ENCODE measurements around the gene POLD4.

The POLD4 gene

DNA sequence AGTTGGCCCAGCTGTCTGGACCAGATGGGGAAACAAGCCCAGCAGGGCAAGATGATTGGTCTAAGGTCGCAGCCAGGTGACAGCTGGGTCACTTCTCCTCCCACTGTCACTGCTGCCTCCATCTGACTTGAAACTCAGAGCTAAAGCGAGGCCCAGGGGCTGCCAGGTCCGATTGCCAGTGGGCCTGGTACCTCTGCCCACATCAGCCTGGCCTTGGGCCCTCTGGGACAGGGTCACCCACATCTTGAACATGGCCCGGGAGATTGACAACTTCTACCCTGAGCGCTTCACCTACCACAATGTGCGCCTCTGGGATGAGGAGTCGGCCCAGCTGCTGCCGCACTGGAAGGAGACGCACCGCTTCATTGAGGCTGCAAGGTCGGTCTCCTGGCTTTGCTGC, 44.2 kb downstream of the POLD4 start:
- Histone ChIP-seq H3K79me2 (ENCODE audit: insufficient read depth, low read depth) (no peaks in the 10 kb centered on the region), H3K4me3 (IDR thresholded peaks at IDR 0.05; ENCODE audit: insufficient read depth, low read depth, low read length) (no peak overlapping the region), H3K27me3 (ENCODE audit: insufficient read depth, low read depth) (no peaks in the 10 kb centered on the region), H4K20me1 (ENCODE audit: insufficient read depth) (no peaks in the 10 kb centered on the region), H3K4me1 (ENCODE audit: low read depth, poor library complexity, severe bottlenecking) (no peaks in the 10 kb centered on the region), H3K4me2 (no peak overlapping the region), H3K36me3 (ENCODE audit: insufficient read depth) (no peaks in the 10 kb centered on the region), H3K27ac (no peak overlapping the region), H3K9ac (no peak overlapping the region), H2AFZ (ENCODE audit: low read depth) (no peak overlapping the region)
- TF ChIP-seq, protein P1, sequence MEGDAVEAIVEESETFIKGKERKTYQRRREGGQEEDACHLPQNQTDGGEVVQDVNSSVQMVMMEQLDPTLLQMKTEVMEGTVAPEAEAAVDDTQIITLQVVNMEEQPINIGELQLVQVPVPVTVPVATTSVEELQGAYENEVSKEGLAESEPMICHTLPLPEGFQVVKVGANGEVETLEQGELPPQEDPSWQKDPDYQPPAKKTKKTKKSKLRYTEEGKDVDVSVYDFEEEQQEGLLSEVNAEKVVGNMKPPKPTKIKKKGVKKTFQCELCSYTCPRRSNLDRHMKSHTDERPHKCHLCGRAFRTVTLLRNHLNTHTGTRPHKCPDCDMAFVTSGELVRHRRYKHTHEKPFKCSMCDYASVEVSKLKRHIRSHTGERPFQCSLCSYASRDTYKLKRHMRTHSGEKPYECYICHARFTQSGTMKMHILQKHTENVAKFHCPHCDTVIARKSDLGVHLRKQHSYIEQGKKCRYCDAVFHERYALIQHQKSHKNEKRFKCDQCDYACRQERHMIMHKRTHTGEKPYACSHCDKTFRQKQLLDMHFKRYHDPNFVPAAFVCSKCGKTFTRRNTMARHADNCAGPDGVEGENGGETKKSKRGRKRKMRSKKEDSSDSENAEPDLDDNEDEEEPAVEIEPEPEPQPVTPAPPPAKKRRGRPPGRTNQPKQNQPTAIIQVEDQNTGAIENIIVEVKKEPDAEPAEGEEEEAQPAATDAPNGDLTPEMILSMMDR (conservative IDR thresholded peaks at IDR 0.05; ENCODE audit: low read depth, low read length), result no peak

DNA sequence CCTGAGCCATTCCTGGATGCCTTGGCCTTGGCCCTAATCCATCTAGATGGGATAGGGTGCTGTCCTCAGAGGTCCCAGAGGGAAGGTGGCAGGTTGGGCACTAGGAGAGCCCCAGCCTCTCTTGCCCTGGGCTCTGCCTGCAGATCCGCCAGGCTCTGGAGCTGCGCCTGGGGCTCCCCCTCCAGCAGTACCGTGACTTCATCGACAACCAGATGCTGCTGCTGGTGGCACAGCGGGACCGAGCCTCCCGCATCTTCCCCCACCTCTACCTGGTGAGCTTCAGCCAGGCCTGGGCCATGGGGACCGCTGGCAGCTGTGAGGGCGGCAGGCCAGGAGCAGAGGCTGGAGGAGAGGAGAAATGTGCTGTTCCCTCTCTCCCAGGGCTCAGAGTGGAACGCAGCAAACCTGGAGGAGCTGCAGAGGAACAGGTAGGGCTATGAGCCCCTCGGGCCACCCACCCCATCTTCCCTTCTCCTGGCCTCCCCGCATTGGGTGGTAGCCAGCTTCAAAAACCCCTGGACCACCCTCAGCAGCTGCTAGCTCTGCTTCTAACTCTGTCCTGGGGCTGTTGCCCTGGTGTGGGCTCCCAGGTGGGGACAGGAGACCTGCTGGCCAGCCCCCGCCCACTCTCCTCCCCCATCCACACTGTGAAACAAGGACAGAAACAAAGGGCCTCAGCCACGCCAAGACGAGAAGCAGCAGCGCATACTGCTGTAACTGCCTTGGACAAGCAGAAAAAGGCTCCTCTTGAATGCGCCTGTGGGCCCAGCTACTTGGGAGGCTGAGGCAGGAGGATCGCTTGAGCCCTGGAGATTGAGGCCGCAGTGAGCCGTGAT, 45.1 kb downstream of the POLD4 start:
- H2AFZ ChIP-seq (ENCODE audit: low read depth), result no peak overlapping the region
- no peaks in the 10 kb centered on the region for H3K36me3 ChIP-seq (ENCODE audit: insufficient read depth)
- no peaks in the 10 kb centered on the region for H3K79me2 ChIP-seq (ENCODE audit: insufficient read depth, low read depth)
- no peaks in the 10 kb centered on the region for H3K4me1 ChIP-seq (ENCODE audit: low read depth, poor library complexity, severe bottlenecking)
- TF ChIP-seq, protein P1 (conservative IDR thresholded peaks at IDR 0.05; ENCODE audit: low read depth, low read length), result no peak
- H3K27ac ChIP-seq, result no peak overlapping the region
- no peak overlapping the region for H3K4me2 ChIP-seq
- no peak overlapping the region for H3K4me3 ChIP-seq (IDR thresholded peaks at IDR 0.05; ENCODE audit: insufficient read depth, low read depth, low read length)
- no peaks in the 10 kb centered on the region for H3K27me3 ChIP-seq (ENCODE audit: insufficient read depth, low read depth)
- no peak overlapping the region for H3K9ac ChIP-seq
- H4K20me1 ChIP-seq (ENCODE audit: insufficient read depth), result no peaks in the 10 kb centered on the region

DNA sequence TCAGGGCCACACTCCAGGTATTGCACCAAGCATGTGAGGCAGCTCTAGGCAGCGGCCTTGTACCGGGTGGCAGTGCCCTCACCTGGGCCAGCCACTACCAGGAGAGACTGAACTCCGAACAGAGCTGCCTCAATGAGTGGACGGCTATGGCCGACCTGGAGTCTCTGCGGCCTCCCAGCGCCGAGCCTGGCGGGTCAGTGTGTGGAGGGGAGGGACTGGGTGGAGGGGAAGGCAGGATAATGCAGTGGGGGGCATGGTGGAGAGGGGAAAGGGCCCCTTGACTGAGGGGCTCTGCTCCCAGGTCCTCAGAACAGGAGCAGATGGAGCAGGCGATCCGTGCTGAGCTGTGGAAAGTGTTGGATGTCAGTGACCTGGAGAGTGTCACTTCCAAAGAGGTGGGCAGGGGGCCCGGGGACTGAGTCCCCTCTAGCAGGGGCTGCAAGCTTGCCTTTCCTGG, 45.8 kb downstream of the POLD4 start:
- Histone ChIP-seq H3K4me1 (ENCODE audit: low read depth, poor library complexity, severe bottlenecking) (no peaks in the 10 kb centered on the region), H3K79me2 (ENCODE audit: insufficient read depth, low read depth) (no peaks in the 10 kb centered on the region), H3K9ac (no peak overlapping the region), H3K4me2 (no peak overlapping the region), H3K4me3 (IDR thresholded peaks at IDR 0.05; ENCODE audit: insufficient read depth, low read depth, low read length) (no peak overlapping the region), H3K27me3 (ENCODE audit: insufficient read depth, low read depth) (no peaks in the 10 kb centered on the region), H3K36me3 (ENCODE audit: insufficient read depth) (no peaks in the 10 kb centered on the region), H3K27ac (no peak overlapping the region), H4K20me1 (ENCODE audit: insufficient read depth) (no peaks in the 10 kb centered on the region), H2AFZ (ENCODE audit: low read depth) (no peak overlapping the region)
- TF ChIP-seq, protein P1 (conservative IDR thresholded peaks at IDR 0.05; ENCODE audit: low read depth, low read length), result no peak

DNA sequence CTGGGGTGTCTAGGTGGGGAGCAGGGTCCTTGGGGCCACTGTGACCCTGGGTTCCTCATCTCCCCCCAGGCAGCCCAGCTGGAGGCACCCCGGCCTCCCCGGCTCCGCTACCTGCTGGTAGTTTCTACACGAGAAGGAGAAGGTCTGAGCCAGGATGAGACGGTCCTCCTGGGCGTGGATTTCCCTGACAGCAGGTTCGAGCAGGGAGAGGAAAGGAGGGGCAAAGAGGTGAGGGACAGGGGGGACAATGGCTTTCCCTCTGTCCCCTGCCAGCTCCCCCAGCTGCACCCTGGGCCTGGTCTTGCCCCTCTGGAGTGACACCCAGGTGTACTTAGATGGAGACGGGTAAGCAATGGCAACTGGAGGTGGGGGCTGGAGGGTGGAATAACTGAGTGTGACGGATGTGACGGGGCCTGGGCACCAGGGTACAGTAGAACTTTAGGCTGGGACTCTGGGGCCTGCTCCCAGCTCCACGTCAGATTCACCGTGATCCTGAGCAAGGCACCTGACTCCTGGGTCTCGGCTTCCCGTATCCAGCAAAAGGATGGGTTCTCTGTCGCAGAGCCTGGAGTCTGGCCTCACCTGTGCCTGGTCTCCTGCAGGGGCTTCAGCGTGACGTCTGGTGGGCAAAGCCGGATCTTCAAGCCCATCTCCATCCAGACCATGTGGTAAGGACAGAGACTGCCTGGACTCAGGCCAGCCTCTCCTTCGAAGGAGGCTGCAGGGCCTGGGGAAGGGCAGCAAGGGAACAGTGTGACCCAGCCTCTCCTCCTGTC, 46.4 kb downstream of the POLD4 start:
- TF ChIP-seq, protein P1 (conservative IDR thresholded peaks at IDR 0.05; ENCODE audit: low read depth, low read length), result no peak

More for the DNA sequence above, 46.4 kb downstream of the POLD4 start:
- Histone ChIP-seq H4K20me1 (ENCODE audit: insufficient read depth) (no peaks in the 10 kb centered on the region), H3K27me3 (ENCODE audit: insufficient read depth, low read depth) (no peaks in the 10 kb centered on the region), H3K9ac (no peak overlapping the region), H3K4me2 (no peak overlapping the region), H2AFZ (ENCODE audit: low read depth) (no peak overlapping the region), H3K4me3 (IDR thresholded peaks at IDR 0.05; ENCODE audit: insufficient read depth, low read depth, low read length) (no peak overlapping the region), H3K4me1 (ENCODE audit: low read depth, poor library complexity, severe bottlenecking) (no peaks in the 10 kb centered on the region), H3K79me2 (ENCODE audit: insufficient read depth, low read depth) (no peaks in the 10 kb centered on the region), H3K36me3 (ENCODE audit: insufficient read depth) (no peaks in the 10 kb centered on the region), H3K27ac (no peak overlapping the region)
